Brain microvascular endothelial cell (primary cell): ENCODE results near the gene PWWP2B.
A peak's percentile ranks its signal among the peaks of the same experiment; 100 is the strongest.

Source experiments
- DNase-seq: peaks from one replicate; pipeline ENCODE4 v3.0.0-alpha.2; 2020
- H3K27ac ChIP-seq: fragments of 250-450 bp; sonication (Bioruptor Pico); 2 replicates; pipeline ENCODE4 v1.5.1; 2020; ENCODE audit warnings: mild to moderate bottlenecking, moderate library complexity
- H3K27me3 ChIP-seq: fragments of 250-450 bp; sonication (Bioruptor Pico); replicated peaks from 2 replicates; pipeline ENCODE4 v1.5.1; 2020; ENCODE audit warnings: mild to moderate bottlenecking
- H3K36me3 ChIP-seq: fragments of 250-450 bp; sonication (Bioruptor Pico); replicated peaks from 2 replicates; pipeline ENCODE4 v1.5.1; 2020; ENCODE audit warnings: mild to moderate bottlenecking
- H3K4me3 ChIP-seq: 2 replicates; pipeline ENCODE4 v1.5.1; 2011; ENCODE audit warnings: low read depth, mild to moderate bottlenecking, control low read depth, low read length, moderate library complexity
- in situ Hi-C: cut with HindIII; loops from 2 replicates; pipeline ENCODE4 v1.10.0; 2017; ENCODE audit warnings: low sequenced_read_pairs, low pct_ligation_motif_present
- TF ChIP-seq, protein P1 (sequence below): IDR thresholded peaks from 2 replicates; pipeline ENCODE4 v1.5.1; 2011; ENCODE audit warnings: low read depth, mild to moderate bottlenecking, moderate library complexity, low read length, control low read depth, inconsistent platforms; ENCODE audit errors: missing control alignments

Gene PWWP2B

DNA sequence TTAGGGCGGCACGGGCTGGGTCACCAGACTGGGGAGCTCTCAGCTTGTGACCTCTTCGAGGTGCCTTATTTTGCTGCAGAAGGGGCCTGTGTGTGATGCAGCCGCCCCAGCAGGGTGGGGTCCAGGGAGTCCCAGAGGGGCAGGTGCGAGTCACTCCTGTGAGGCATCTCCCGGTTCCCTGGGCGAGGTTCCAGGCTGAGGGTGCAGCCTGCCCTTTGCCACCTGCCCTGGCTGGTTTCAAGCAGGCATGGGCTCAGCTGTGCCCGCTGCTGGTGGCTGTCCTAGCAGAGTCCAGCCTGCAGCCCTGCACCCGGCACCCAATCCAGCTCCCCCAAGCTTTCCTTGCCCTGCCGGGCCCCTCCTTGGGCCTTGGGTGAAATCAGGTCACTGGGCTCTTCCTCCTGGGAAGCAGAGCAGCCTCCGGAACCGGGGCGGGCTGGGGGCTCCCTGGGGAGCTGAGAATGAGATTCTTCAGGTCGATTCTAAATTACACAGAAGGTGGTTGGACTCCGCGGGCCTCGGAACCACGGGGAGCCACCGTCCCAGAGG, 64.8 kb downstream of the PWWP2B start:
- Histone ChIP-seq H3K27me3 (no peaks in the 10 kb centered on the region), H3K36me3 (no peaks in the 10 kb centered on the region), H3K27ac (no peak overlapping the region), H3K4me3 (no peak overlapping the region)
- no peak for DNase-seq
- in situ Hi-C loops: loop anchor here (10.0 kb wide), 1 partner anchor 163 kb away; no protein-coding TSS in a partner anchor
- TF ChIP-seq, protein P1, sequence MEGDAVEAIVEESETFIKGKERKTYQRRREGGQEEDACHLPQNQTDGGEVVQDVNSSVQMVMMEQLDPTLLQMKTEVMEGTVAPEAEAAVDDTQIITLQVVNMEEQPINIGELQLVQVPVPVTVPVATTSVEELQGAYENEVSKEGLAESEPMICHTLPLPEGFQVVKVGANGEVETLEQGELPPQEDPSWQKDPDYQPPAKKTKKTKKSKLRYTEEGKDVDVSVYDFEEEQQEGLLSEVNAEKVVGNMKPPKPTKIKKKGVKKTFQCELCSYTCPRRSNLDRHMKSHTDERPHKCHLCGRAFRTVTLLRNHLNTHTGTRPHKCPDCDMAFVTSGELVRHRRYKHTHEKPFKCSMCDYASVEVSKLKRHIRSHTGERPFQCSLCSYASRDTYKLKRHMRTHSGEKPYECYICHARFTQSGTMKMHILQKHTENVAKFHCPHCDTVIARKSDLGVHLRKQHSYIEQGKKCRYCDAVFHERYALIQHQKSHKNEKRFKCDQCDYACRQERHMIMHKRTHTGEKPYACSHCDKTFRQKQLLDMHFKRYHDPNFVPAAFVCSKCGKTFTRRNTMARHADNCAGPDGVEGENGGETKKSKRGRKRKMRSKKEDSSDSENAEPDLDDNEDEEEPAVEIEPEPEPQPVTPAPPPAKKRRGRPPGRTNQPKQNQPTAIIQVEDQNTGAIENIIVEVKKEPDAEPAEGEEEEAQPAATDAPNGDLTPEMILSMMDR: no peak

DNA sequence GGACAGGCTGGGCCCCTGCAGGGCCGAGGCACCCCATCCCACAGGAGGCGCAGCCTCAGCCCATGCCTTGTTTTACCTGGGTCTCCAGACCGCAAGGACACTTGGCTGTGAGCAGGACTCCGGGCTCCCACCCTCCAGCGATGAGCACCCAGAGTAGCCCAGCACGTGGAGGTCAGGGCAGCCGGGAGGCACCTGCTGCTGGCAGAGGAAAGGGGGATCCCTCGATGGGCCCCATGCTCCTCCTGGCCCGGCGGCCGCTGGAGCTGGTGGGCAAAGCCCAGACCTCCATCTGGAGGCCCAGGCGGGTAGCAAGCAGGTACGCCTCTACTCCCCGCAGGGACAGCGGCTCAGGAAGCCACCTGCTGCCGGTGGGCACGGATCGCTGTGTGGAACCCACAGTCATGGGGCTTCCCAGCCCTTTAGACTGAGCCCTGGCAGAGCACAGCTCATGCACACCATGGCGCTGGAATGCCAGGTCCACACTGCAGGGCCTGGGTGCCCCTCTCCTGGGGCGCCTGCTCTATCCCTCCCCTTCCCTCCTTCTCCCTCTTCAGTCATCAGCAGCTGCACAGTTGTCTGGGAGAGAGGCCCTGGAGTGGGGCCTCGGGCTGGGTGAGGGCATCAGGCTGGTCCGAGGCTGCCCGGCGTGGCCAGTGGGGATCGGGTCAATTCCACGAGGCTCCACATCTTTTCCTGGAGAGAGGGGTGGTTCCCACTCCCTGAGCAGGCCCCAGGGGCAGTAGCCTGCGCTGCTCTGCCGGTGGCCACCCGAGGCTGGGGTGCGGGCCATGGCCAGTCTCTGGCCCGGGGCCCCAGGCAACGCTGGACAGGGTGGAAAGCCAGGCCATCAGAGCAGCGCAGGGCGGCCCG, 65.7 kb downstream of the PWWP2B start:
- H3K4me3 ChIP-seq: no peak overlapping the region
- TF ChIP-seq, protein P1: no peak
- in situ Hi-C loops: loop anchor here (10.0 kb wide), 1 partner anchor 162 kb away; no protein-coding TSS in a partner anchor
- no peak overlapping the region for H3K27ac ChIP-seq
- H3K27me3 ChIP-seq: no peaks in the 10 kb centered on the region
- no peaks in the 10 kb centered on the region for H3K36me3 ChIP-seq
- no peak for DNase-seq

DNA sequence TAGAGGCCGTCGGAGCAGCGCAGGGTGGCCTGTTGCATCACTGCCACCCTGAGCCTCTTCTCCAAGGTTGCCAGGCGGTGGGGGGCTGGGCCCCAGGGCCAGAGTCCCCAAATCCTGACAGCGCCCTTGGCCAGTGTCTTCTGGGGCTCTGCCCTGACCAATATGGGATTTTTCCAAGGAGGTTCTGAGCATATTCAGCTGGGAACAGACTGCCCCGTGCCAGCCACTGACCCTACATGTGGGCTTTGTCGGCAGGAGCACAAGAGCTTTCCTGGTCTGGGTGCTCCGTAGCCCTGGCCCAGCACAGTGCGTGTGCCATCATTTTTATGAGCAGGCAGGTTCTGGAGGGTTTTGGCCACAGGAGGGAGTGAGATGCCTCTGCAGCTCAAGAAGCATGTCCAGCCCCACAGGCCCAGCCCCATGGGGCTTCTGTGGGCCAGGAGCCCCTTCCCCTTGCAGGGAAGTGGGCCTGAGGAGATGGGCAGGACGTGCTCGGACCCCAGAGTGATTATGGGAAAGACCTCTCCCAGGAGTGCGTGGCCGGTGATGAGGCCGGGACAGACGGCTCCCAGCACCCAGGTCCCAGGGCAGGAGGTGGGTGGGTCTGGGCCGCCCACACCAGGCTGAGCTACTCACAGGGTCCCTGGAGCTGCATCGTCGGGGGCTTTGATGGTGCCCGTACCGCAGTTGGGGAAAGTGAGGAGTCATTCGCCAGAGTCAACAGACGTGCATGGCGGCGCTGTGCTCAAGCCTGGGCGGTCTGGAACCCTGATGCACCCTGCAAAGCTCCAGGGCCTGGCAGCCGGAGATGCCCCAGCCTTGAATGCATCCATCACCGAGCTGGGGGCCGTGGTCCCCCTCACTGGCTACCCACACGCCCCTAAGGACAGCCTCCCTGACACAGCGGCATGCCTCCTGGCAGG, 66.6 kb downstream of the PWWP2B start:
- H3K4me3 ChIP-seq: no peak overlapping the region
- in situ Hi-C loops: loop anchor here (10.0 kb wide), 1 partner anchor 161 kb away; no protein-coding TSS in a partner anchor
- no peaks in the 10 kb centered on the region for H3K36me3 ChIP-seq
- TF ChIP-seq, protein P1: peak; percentile 48
- H3K27me3 ChIP-seq: no peaks in the 10 kb centered on the region
- no peak for DNase-seq
- H3K27ac ChIP-seq: no peak overlapping the region

DNA sequence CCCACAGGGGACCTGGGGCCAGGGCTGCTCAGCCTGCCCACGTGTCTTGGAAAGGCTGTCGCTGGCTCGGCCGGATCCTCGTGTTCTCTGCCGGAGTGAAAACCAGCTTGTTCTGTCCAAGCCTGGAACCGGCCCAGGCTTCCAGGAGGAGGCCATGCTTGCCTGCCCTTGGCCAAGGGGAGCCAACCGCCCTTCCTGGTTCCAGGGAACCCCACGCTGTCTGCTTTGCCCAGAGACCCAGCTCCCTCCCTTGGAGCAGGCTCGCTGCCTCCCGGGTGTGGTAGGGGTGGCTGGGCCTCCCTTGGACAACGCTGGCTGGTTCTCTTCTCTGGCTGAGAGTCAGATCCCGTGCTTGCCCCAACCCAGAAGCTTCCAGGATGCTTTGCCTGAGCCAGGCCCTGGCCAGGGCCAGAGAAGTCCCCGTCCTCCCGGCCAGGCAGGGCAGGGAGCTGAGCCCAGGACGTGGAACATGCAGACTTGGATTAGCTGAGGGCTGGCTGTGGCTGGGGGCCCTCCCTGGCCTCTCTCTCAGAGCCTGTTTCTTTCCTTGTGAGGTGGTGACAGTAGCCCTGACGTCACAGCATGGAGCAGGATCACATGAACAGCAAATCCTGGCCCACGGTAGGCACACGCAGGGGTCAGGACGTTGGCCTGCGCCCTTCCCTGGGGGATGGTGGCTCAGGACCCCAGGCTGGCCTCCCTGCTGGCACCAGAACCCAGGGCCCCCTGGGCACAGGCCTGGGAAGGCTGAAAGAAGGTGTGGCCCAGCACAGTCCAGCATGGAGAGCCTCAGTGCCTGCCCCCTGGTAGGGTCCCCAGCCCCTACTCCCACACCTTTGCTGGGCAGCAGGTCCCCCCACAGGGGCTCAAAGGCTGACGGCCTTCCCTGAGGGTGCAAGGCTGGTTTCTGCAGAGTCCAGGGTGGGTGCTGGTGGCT, 67.5 kb downstream of the PWWP2B start:
- Histone ChIP-seq H3K4me3 (no peak overlapping the region), H3K27ac (no peak overlapping the region), H3K36me3 (no peaks in the 10 kb centered on the region), H3K27me3 (no peaks in the 10 kb centered on the region)
- no peak for DNase-seq
- in situ Hi-C loops: loop anchor here (10.0 kb wide), 1 partner anchor 160 kb away; no protein-coding TSS in a partner anchor
- TF ChIP-seq, protein P1: no peak
